Measurements from ENCODE around the gene AQP7. TPM values are rescaled to one million over a fixed set of nuclear protein-coding genes. Genes with fewer than 3 reads are reported as not detected.
A peak's percentile ranks its signal among the peaks of the same experiment; 100 is the strongest.
"Not testable (repeated sequence)": the region's sequence is repeated elsewhere in the genome, so short reads cannot be mapped to it uniquely, and the experiment has no call there.

Gene AQP7
- total RNA-seq, 1 experiment from 2014 or later = 0.35 TPM

GRCh38 chr9:33393581-33393980 lies 8.8 kb downstream of the AQP7 start:
- no peaks in the 10 kb centered on the region for H3K27me3 Mint-ChIP-seq (ENCODE audit: unreplicated experiment)
- BruUV-seq (replicated peaks) = no TSS peak
- intact Hi-C loops (cut with micrococcal nuclease; ENCODE audit: unreplicated experiment) = no loop called here
- peak overlapping the region; percentile 22 for H3K27ac Mint-ChIP-seq (ENCODE audit: unreplicated experiment)
- peaks cover 9% of the 10 kb centered on the region for H3K36me3 Mint-ChIP-seq (ENCODE audit: insufficient read depth, unreplicated experiment)
- CTCF ChIA-PET = no interaction called here
- no peaks in the 10 kb centered on the region for H3K9me3 Mint-ChIP-seq (ENCODE audit: low read depth, unreplicated experiment)
- DNase-seq = no peak
- H3K4me3 Mint-ChIP-seq (ENCODE audit: low read depth, unreplicated experiment) = no peak overlapping the region
- peaks cover 55% of the 10 kb centered on the region for H3K4me1 Mint-ChIP-seq (ENCODE audit: low read depth, unreplicated experiment)
- no peak for TF ChIP-seq CTCF (IDR thresholded peaks at IDR 0.05; ENCODE audit: unreplicated experiment)

DNA sequence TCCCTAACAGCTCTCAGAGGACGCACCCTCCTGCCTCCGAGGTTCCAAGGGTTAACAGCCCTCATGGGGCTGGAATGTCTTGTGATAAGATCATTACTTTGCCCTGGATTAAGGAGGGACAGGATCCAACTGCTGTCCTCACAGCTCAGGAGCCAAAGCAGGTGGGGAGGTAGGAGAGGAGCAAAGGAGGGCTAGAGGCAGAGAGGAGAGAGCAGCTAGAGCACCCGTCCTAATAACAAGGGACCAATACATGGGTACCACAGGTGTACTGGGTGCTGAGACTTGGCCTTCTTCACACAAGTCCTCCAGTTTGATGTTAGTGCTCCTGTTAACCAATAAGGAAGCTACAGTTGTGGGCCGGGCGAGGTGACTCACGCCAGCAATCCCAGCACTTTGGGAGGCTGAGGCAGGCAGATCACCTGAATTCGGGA lies 9.8 kb downstream of the AQP7 start:
- H3K4me3 Mint-ChIP-seq (ENCODE audit: low read depth, unreplicated experiment); intact Hi-C loops (cut with micrococcal nuclease; ENCODE audit: unreplicated experiment); H3K27me3 Mint-ChIP-seq (ENCODE audit: unreplicated experiment); H3K9me3 Mint-ChIP-seq (ENCODE audit: low read depth, unreplicated experiment); DNase-seq; H3K27ac Mint-ChIP-seq (ENCODE audit: unreplicated experiment); BruUV-seq (replicated peaks); H3K36me3 Mint-ChIP-seq (ENCODE audit: insufficient read depth, unreplicated experiment): not testable (repeated sequence)
- peaks cover 49% of the 10 kb centered on the region for H3K4me1 Mint-ChIP-seq (ENCODE audit: low read depth, unreplicated experiment)
- CTCF ChIA-PET = interaction anchor here (0.6 kb wide), 2 partner anchors 139 to 345 kb away, joined by 3 to 5 read pairs; no protein-coding TSS in a partner anchor

- BruUV-seq (replicated peaks); H3K27me3 Mint-ChIP-seq (ENCODE audit: unreplicated experiment); intact Hi-C loops (cut with micrococcal nuclease; ENCODE audit: unreplicated experiment); H3K36me3 Mint-ChIP-seq (ENCODE audit: insufficient read depth, unreplicated experiment); CTCF ChIA-PET; H3K9me3 Mint-ChIP-seq (ENCODE audit: low read depth, unreplicated experiment): not testable (repeated sequence)
- H3K27ac Mint-ChIP-seq (ENCODE audit: unreplicated experiment) = peak overlapping the region; percentile 76
- peak overlapping the region; percentile 50 for H3K4me3 Mint-ChIP-seq (ENCODE audit: low read depth, unreplicated experiment)
- DNase-seq = peak; percentile 61
- peaks cover 47% of the 10 kb centered on the region for H3K4me1 Mint-ChIP-seq (ENCODE audit: low read depth, unreplicated experiment)
Observed at GRCh38 chr9:33391111-33391771, 11.1 kb downstream of the AQP7 start.

DNA sequence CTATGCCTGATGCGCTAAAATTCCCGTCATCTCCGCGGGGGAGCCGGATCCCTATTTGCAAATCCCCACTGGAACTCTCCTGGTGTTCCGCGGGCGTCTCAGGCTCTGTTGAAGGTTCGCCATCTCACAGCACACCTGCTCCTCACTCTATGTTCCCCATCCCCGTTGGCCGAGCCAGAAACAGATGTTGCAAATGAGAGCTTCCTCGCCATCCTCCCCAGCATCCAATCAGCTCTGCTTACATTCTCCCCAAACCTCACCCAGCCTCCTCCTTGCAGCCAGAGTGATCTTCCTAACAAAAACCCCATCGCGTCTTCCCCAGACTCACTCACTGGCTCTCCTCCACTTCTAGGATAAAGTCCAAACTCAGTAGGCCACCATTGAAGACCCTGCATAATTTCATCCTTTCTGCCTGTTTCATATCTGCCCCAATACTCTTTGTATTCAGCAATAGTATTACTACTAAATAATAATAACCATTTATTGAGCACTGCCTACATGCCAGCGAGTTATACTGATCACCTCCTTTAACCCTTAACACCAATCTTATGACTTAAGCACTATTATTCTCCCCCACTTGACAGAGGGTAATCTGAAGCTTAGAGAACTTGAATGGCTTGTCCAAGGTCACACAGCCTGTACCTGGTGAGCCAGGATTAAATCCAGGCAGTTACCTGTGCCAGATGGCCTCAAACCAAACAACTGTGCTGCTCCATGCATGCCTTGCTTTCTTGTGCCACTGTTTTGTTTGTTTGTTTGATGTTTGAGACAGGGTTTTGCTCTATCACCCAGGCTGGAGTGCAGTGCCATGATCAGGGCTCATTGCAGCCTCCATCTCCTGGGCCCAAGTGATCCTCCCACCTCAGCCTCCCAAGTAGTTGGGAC lies 14.0 kb downstream of the AQP7 start:
- no peak for DNase-seq
- no TSS peak for BruUV-seq (replicated peaks)
- Mint-ChIP-seq H3K4me1 (ENCODE audit: low read depth, unreplicated experiment) (peaks cover 21% of the 10 kb centered on the region), H3K27me3 (ENCODE audit: unreplicated experiment) (no peaks in the 10 kb centered on the region), H3K27ac (ENCODE audit: unreplicated experiment) (no peak overlapping the region), H3K36me3 (ENCODE audit: insufficient read depth, unreplicated experiment) (peaks cover 9% of the 10 kb centered on the region), H3K9me3 (ENCODE audit: low read depth, unreplicated experiment) (no peaks in the 10 kb centered on the region), H3K4me3 (ENCODE audit: low read depth, unreplicated experiment) (no peak overlapping the region)
- CTCF ChIA-PET = no interaction called here
- intact Hi-C loops (cut with micrococcal nuclease; ENCODE audit: unreplicated experiment) = no loop called here
- TF ChIP-seq CTCF (IDR thresholded peaks at IDR 0.05; ENCODE audit: unreplicated experiment) = no peak

GRCh38 chr9:33386998-33387397 lies 15.4 kb downstream of the AQP7 start:
- peaks cover 21% of the 10 kb centered on the region for H3K4me1 Mint-ChIP-seq (ENCODE audit: low read depth, unreplicated experiment)

DNA sequence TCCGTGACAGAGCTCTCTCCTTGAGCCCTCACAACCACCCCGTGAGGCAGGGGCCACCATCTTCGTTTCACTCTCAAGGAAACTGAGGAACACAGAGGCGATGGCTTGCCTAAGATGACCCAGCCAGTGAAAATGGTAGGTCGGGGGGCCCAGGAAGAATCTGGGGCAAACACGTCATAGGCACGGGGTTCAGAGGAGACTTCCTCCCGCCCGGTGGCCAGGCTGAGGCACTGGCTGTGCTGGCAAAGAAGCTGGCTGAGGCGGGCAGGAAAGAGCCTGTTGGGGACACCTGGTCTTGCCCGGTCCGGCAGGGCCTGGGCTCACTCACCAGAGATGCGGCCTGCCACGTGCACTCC lies 15.7 kb downstream of the AQP7 start:
- H3K27me3 Mint-ChIP-seq (ENCODE audit: unreplicated experiment); BruUV-seq (replicated peaks); H3K4me3 Mint-ChIP-seq (ENCODE audit: low read depth, unreplicated experiment); H3K36me3 Mint-ChIP-seq (ENCODE audit: insufficient read depth, unreplicated experiment); intact Hi-C loops (cut with micrococcal nuclease; ENCODE audit: unreplicated experiment); H3K27ac Mint-ChIP-seq (ENCODE audit: unreplicated experiment); DNase-seq; CTCF ChIA-PET; H3K9me3 Mint-ChIP-seq (ENCODE audit: low read depth, unreplicated experiment): not testable (repeated sequence)
- H3K4me1 Mint-ChIP-seq (ENCODE audit: low read depth, unreplicated experiment) = peaks cover 17% of the 10 kb centered on the region

More at GRCh38 chr9:33386998-33387397, 15.4 kb downstream of the AQP7 start:
- DNase-seq; CTCF ChIA-PET; H3K27me3 Mint-ChIP-seq (ENCODE audit: unreplicated experiment); H3K9me3 Mint-ChIP-seq (ENCODE audit: low read depth, unreplicated experiment); H3K4me3 Mint-ChIP-seq (ENCODE audit: low read depth, unreplicated experiment); H3K27ac Mint-ChIP-seq (ENCODE audit: unreplicated experiment); BruUV-seq (replicated peaks); H3K36me3 Mint-ChIP-seq (ENCODE audit: insufficient read depth, unreplicated experiment); intact Hi-C loops (cut with micrococcal nuclease; ENCODE audit: unreplicated experiment): not testable (repeated sequence)

GRCh38 chr9:33385979-33386640 lies 16.3 kb downstream of the AQP7 start:
- intact Hi-C loops (cut with micrococcal nuclease; ENCODE audit: unreplicated experiment); H3K4me3 Mint-ChIP-seq (ENCODE audit: low read depth, unreplicated experiment); H3K9me3 Mint-ChIP-seq (ENCODE audit: low read depth, unreplicated experiment); DNase-seq; H3K27me3 Mint-ChIP-seq (ENCODE audit: unreplicated experiment); H3K36me3 Mint-ChIP-seq (ENCODE audit: insufficient read depth, unreplicated experiment); BruUV-seq (replicated peaks); H3K27ac Mint-ChIP-seq (ENCODE audit: unreplicated experiment); CTCF ChIA-PET: not testable (repeated sequence)
- peaks cover 12% of the 10 kb centered on the region for H3K4me1 Mint-ChIP-seq (ENCODE audit: low read depth, unreplicated experiment)

- H3K27ac Mint-ChIP-seq (ENCODE audit: unreplicated experiment); H3K4me1 Mint-ChIP-seq (ENCODE audit: low read depth, unreplicated experiment); H3K4me3 Mint-ChIP-seq (ENCODE audit: low read depth, unreplicated experiment); CTCF ChIA-PET; H3K27me3 Mint-ChIP-seq (ENCODE audit: unreplicated experiment); DNase-seq; H3K36me3 Mint-ChIP-seq (ENCODE audit: insufficient read depth, unreplicated experiment); intact Hi-C loops (cut with micrococcal nuclease; ENCODE audit: unreplicated experiment); H3K9me3 Mint-ChIP-seq (ENCODE audit: low read depth, unreplicated experiment); BruUV-seq (replicated peaks): not testable (repeated sequence)
Observed at GRCh38 chr9:33385536-33385935, 16.8 kb downstream of the AQP7 start.
